Panc1 (cell line): ENCODE data around the gene CCHCR1.
"Not testable (repeated sequence)": the region's sequence is repeated elsewhere in the genome, so short reads cannot be mapped to it uniquely, and the experiment has no call there.

Experiments
- CTCF ChIP-seq: fragments of 450-650 bp; IDR thresholded peaks from 2 replicates; pipeline ENCODE4 v1.5.1; 2017; ENCODE audit warnings: mild to moderate bottlenecking
- POLR2AphosphoS5 ChIP-seq: IDR thresholded peaks from 2 replicates; pipeline ENCODE4 v1.6.1; 2012; ENCODE audit warnings: mild to moderate bottlenecking, low read depth, low read length, moderate library complexity

- TF ChIP-seq CTCF, POLR2AphosphoS5: not testable (repeated sequence)
Observed at GRCh38 chr6:31169858-31170599, 12.4 kb upstream of the CCHCR1 start.
